Suprapubic skin (tissue), 4 donors: ENCODE measurements around the gene SENP2. TPM values are rescaled to one million over a fixed set of nuclear protein-coding genes. Genes with fewer than 3 reads are reported as not detected.

Experiments
- DNase-seq, 2 donors: peaks; one replicate each; pipeline ENCODE4 v3.0.0-alpha.2; 2019; ENCODE audit warnings: low spot score in 2 of 2
- H3K27ac ChIP-seq: fragments of 200-600 bp; sonication (generic); one replicate; pipeline ENCODE4 v1.5.1; 2019
- H3K27me3 ChIP-seq: fragments of 200-600 bp; sonication (generic); one replicate; pipeline ENCODE4 v1.5.1; 2019
- H3K36me3 ChIP-seq: fragments of 200-600 bp; sonication (generic); one replicate; pipeline ENCODE4 v1.5.1; 2019
- H3K4me1 ChIP-seq: fragments of 200-600 bp; sonication (generic); one replicate; pipeline ENCODE4 v1.5.1; 2019
- H3K4me3 ChIP-seq: fragments of 200-600 bp; sonication (generic); one replicate; pipeline ENCODE4 v1.5.1; 2019; ENCODE audit warnings: mild to moderate bottlenecking
- H3K9me3 ChIP-seq: fragments of 200-600 bp; sonication (generic); one replicate; pipeline ENCODE4 v1.5.1; 2019
- EP300 ChIP-seq: sonication (generic); formaldehyde crosslinking; IDR thresholded peaks from one replicate; pipeline ENCODE4 v1.6.1; 2017; ENCODE audit warnings: antibody characterized with exemption
- POLR2A ChIP-seq, 2 donors: fragments of 450-650 bp; IDR thresholded peaks; one replicate each; pipeline ENCODE4 v1.6.1; 2017; ENCODE audit warnings: antibody characterized with exemption in 2 of 2, mild to moderate bottlenecking in 2 of 2, moderate library complexity in 2 of 2
- POLR2AphosphoS5 ChIP-seq, 3 donors: sonication (generic); formaldehyde crosslinking; IDR thresholded peaks; one replicate each; pipeline ENCODE4 v1.6.1; 2017; ENCODE audit warnings: antibody characterized with exemption in 3 of 3
- WGBS: methylation state at CpG from one replicate; pipeline ENCODE4 v1.1.5; 2018; 5-methylcytosine and 5-hydroxymethylcytosine counted together
- total RNA-seq, 4 donors: library from RNA; depleted of rRNA; stranded (reverse); fragments of >200 nt; gene quantifications; one replicate each; pipeline ENCODE4 v1.1.0, GENCODE V29; 2016
- TF ChIP-seq, protein P1 (sequence below), 2 donors: fragments of 200-600 bp in 1 of 2; fragments of 450-650 bp in 1 of 2; sonication (generic) in 1 of 2; IDR thresholded peaks; one replicate each; pipeline ENCODE4 v1.5.1; 2016 to 2019; ENCODE audit warnings: antibody characterized with exemption in 2 of 2, mild to moderate bottlenecking in 1 of 2, moderate library complexity in 1 of 2

SENP2 gene
- total RNA-seq, 4 donors from 2014 or later, result 23.1 to 34.2 (median 28.1) TPM

- H3K27me3 ChIP-seq, result no peaks in the 10 kb centered on the region
- H3K36me3 ChIP-seq, result peaks cover 42% of the 10 kb centered on the region
- peaks cover 10% of the 10 kb centered on the region for H3K4me1 ChIP-seq
- H3K9me3 ChIP-seq, result no peaks in the 10 kb centered on the region
- 79% methylated on average over 4 of the region's 4 CpGs for WGBS
- no peak for DNase-seq
- TF ChIP-seq, protein P1, sequence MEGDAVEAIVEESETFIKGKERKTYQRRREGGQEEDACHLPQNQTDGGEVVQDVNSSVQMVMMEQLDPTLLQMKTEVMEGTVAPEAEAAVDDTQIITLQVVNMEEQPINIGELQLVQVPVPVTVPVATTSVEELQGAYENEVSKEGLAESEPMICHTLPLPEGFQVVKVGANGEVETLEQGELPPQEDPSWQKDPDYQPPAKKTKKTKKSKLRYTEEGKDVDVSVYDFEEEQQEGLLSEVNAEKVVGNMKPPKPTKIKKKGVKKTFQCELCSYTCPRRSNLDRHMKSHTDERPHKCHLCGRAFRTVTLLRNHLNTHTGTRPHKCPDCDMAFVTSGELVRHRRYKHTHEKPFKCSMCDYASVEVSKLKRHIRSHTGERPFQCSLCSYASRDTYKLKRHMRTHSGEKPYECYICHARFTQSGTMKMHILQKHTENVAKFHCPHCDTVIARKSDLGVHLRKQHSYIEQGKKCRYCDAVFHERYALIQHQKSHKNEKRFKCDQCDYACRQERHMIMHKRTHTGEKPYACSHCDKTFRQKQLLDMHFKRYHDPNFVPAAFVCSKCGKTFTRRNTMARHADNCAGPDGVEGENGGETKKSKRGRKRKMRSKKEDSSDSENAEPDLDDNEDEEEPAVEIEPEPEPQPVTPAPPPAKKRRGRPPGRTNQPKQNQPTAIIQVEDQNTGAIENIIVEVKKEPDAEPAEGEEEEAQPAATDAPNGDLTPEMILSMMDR (IDR thresholded peaks at IDR 0.05), result no peak
- TF ChIP-seq POLR2AphosphoS5 (IDR thresholded peaks at IDR 0.05) (no peak), EP300 (no peak), POLR2A (IDR thresholded peaks at IDR 0.05) (no peak)
- H3K4me3 ChIP-seq, result no peak overlapping the region
- no peak overlapping the region for H3K27ac ChIP-seq
Observed at GRCh38 chr3:185629554-185630181, 43.6 kb downstream of the SENP2 start.

GRCh38 chr3:185630182-185630622 lies 44.1 kb downstream of the SENP2 start:
- TF ChIP-seq EP300 (no peak), POLR2A (IDR thresholded peaks at IDR 0.05) (no peak), POLR2AphosphoS5 (IDR thresholded peaks at IDR 0.05) (no peak)
- TF ChIP-seq, protein P1 (IDR thresholded peaks at IDR 0.05), result no peak

GRCh38 chr3:185631108-185631507 lies 45.0 kb downstream of the SENP2 start:
- no peak for TF ChIP-seq POLR2AphosphoS5 (IDR thresholded peaks at IDR 0.05)
- TF ChIP-seq EP300, result no peak
- TF ChIP-seq, protein P1 (IDR thresholded peaks at IDR 0.05), result no peak
- TF ChIP-seq POLR2A (IDR thresholded peaks at IDR 0.05), result no peak
- no peak for DNase-seq
- WGBS, result 61% methylated on average over 4 of the region's 4 CpGs
- H3K36me3 ChIP-seq, result peaks cover 28% of the 10 kb centered on the region
- H3K9me3 ChIP-seq, result no peaks in the 10 kb centered on the region
- H3K27ac ChIP-seq, result no peak overlapping the region
- H3K27me3 ChIP-seq, result no peaks in the 10 kb centered on the region
- H3K4me1 ChIP-seq, result peaks cover 10% of the 10 kb centered on the region
- H3K4me3 ChIP-seq, result no peak overlapping the region

More at GRCh38 chr3:185630182-185630622, 44.1 kb downstream of the SENP2 start:
- H3K27me3 ChIP-seq, result no peaks in the 10 kb centered on the region
- peak overlapping the region; percentile 13 for H3K27ac ChIP-seq
- no peak for DNase-seq
- peaks cover 37% of the 10 kb centered on the region for H3K36me3 ChIP-seq
- 29% methylated on average over 6 of the region's 6 CpGs for WGBS
- H3K4me1 ChIP-seq, result peaks cover 10% of the 10 kb centered on the region
- H3K9me3 ChIP-seq, result no peaks in the 10 kb centered on the region
- H3K4me3 ChIP-seq, result no peak overlapping the region

DNA sequence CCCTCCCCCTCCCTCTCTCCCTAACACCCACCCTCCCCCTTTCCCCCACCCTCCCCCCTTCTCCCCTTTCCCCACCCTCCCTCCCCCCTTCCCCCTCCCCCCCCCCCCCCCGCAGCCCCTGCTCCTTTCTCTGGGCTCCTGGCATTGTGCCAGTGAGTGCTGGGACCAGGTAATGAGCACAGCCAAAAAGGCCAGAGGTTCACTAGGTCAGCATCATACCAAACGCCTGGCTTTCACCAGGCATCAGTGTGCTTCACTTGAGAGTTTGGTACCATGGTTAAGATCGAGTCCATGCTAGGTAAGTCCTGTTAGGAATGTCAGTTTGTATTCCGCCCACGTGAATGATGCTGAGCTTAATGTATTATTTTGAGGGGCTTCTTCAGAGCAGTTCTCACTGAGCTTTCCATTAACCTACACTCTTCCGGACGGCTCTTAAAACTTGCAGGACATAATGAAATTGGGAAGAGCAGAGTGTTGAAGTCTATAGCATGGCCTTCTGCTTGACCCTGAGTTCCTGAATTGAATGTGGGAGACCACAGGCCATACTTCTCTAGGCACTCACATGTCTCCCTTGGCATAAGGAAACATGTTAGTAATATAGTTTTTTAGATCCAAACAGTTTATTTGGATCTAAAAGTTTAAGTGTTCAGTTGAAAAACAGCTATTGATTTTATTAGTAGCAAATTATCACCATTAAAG lies 45.6 kb downstream of the SENP2 start:
- Histone ChIP-seq H3K4me1 (peaks cover 10% of the 10 kb centered on the region), H3K27me3 (no peaks in the 10 kb centered on the region), H3K36me3 (peaks cover 23% of the 10 kb centered on the region), H3K4me3 (no peak overlapping the region), H3K9me3 (no peaks in the 10 kb centered on the region), H3K27ac (no peak overlapping the region)
- no peak for TF ChIP-seq POLR2A (IDR thresholded peaks at IDR 0.05)
- TF ChIP-seq POLR2AphosphoS5 (IDR thresholded peaks at IDR 0.05), result no peak
- TF ChIP-seq, protein P1 (IDR thresholded peaks at IDR 0.05), result no peak
- 92% methylated on average over 6 of the region's 7 CpGs for WGBS
- DNase-seq, result no peak

GRCh38 chr3:185632996-185633395 lies 46.9 kb downstream of the SENP2 start:
- no peak overlapping the region for H3K4me3 ChIP-seq
- no peaks in the 10 kb centered on the region for H3K27me3 ChIP-seq
- H3K27ac ChIP-seq, result no peak overlapping the region
- no peaks in the 10 kb centered on the region for H3K9me3 ChIP-seq
- H3K4me1 ChIP-seq, result peaks cover 10% of the 10 kb centered on the region
- DNase-seq, result no peak
- WGBS, result 95% methylated on average over 4 of the region's 4 CpGs
- peaks cover 11% of the 10 kb centered on the region for H3K36me3 ChIP-seq
- TF ChIP-seq POLR2AphosphoS5 (IDR thresholded peaks at IDR 0.05), result no peak
- no peak for TF ChIP-seq EP300
- TF ChIP-seq POLR2A (IDR thresholded peaks at IDR 0.05), result no peak
- TF ChIP-seq, protein P1 (IDR thresholded peaks at IDR 0.05), result no peak
